ENCODE data around the gene BCL11A. TPM values are rescaled to one million over a fixed set of nuclear protein-coding genes. Genes with fewer than 3 reads are reported as not detected.

Gene BCL11A
- total RNA-seq, 1 donor from 2014 or later: 31.2 TPM

DNA sequence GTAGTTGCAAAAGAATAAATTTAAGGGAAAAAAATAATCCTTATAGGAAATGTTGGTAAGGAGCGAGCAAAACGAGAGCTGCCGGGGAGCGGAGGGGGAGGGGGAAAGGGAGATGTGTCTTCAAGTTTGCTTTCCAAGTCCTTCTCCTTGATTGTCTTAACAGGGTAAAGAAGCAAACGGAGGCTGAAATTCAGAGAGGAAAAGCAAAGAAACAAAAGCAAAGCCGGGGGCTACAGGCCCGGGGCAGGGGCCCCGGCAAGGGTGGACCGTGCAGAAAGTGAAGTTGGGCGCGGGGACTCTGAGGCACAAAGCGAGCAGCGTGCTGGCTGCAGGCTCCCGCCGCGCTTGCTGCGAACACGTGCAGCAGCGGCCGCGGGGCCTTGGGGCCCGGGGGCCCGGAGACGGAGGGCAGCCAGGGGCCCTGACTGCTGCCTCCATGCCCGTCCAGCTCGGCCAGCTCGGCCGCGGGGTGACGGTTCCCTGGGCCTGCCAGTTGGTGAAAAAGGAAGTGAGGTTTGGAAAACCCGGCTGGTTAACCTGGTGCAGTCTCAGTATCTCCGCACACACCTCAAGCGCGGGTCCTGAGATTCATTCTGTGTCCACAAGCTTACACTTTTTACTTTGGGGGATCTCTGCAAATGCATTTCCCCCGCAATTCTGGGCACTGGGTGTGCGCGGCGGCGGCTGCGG lies 4.1 kb downstream of the BCL11A start:
- intact Hi-C loops (cut with micrococcal nuclease): no loop called here
- DNase-seq (peak; percentile 65), ATAC-seq (peak; percentile 13)

DNA sequence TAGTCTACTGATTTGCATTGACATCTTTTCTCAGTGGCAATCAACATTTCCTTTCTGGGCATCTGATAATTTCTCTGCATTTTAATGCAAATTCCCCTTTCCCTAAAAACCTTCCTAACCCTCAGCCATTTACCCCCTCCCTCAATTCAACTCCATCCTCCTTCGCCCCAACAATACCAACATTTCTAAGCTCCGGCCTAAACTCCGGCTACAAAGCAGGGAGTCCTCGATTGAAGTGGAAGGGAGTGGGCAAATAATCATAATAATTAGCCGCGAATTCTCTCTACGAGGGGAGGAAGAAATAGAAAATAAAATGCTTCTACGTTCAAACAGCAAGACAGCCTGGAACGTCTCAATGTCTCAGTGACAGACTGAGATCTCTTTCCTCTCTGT lies 4.6 kb downstream of the BCL11A start:
- intact Hi-C loops (cut with micrococcal nuclease): no loop called here
- no peak for ATAC-seq
- DNase-seq: no peak

DNA sequence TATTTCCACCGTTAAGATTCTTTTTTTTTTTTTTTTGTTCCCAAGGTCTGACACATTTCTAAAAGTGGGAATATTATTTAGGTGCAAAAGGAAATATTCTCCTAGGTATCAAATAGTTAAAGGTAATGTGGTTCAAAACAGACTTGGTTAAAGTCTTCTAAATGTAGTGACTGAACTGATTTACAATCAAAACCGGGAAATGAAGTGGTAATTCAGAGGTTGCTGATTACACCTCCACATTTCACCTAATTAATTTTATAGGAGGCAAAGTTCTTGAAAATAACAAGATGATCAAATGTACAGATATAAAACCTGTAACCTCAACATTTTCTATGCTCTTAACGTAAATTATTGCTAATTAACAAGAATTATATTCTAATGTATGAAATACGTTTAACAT lies 5.1 kb downstream of the BCL11A start:
- intact Hi-C loops (cut with micrococcal nuclease): no loop called here
- no peak for ATAC-seq
- no peak for DNase-seq

DNA sequence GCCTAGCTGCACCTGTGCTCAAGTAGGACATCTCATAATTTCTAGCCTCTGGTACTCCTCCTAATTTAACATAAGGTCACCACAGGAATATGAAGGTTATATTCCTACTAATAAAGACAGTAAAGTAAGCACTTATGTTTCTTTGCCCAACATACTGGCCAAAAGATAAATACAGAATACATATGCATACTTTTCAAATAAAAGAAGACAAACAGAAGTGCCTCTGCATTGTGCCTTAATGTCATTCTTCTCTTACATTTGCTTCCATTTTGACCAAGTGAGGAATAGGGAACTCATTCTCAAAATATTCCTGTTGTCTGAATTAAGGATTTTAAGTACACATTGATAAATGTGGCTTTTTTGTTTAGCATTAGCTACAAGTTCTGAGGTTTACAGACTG lies 5.6 kb downstream of the BCL11A start:
- ATAC-seq (no peak), DNase-seq (no peak)
- intact Hi-C loops (cut with micrococcal nuclease): no loop called here

DNA sequence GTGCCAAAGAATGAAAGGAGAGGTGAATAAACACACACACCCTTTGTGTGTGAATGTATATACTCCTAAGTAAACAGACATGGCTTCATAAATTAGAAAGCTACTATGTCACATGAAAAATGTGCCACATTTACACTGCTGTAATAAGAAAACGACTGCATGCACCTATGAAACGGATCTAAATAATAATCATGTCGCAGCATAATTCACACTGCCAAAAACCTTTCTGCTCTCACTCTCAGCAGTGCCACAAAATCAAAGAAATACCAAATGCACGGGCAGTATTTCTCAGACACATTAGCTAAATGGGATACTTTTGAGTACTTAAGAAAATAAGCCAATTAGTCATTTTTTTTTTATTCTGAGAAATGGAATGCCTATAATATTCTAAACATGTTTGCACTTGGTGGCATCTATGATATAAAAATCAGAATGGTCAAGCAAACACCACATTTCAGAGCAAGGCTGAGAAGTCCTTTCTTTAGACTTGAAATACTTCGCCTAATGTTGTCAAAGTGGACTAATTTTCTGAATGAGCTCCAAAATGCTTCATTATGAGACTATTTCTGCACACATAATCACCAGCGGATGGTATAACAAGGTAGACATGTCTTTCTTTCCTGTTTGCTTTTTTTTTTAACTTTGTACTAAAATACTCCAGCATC lies 6.6 kb downstream of the BCL11A start:
- intact Hi-C loops (cut with micrococcal nuclease): no loop called here
- ATAC-seq: no peak
- no peak for DNase-seq

DNA sequence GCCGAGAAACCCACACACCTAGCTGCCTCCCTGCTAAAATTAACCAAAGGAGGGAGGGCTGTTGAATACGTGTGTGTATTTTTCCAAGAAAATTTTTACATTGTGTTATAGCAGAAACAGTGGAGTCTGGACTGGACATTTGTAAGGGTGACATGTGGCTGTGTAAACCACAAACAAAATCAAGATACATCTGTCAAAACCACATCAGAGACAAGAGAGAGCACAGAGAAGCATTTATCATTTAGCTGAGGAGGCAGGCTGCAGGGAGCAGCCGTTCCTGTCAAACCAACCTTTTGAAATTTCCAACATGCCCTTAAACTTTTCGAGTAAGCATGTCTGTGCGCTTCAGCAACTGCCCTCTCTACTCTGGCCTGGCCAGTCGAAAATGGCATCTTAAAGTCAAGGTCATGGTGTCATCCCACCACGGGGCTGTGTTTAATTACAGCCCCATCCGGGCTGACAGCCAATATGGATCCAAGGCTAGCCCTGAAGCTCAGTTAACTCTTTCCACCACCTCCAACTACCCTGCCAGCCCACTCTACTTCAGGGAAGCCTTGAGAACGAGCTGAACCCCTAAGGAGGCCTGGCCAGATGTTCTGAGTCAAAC lies 8.4 kb downstream of the BCL11A start:
- no peak for DNase-seq
- intact Hi-C loops (cut with micrococcal nuclease): no loop called here

DNA sequence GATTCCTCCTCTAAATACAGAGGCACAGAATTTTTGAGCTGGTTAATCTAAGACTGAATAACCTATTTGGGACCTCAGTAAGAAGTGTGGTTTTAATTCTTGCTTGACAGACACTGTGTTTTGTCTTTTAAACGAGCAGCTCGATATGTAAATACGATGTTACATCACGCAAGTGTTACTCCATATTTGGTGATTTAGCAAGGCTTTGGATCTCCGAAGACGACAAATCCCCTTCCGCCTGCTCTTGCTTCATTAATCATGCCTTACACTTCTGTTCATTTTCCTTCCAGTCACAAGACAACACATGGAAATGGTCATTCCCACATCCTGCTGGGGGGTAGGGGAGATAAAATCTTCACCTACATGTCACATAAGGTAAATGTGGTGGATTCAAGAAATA lies 9.4 kb downstream of the BCL11A start:
- DNase-seq (no peak), ATAC-seq (no peak)
- intact Hi-C loops (cut with micrococcal nuclease): no loop called here

More for the DNA sequence above, 8.4 kb downstream of the BCL11A start:
- ATAC-seq: peak; percentile 21

DNA sequence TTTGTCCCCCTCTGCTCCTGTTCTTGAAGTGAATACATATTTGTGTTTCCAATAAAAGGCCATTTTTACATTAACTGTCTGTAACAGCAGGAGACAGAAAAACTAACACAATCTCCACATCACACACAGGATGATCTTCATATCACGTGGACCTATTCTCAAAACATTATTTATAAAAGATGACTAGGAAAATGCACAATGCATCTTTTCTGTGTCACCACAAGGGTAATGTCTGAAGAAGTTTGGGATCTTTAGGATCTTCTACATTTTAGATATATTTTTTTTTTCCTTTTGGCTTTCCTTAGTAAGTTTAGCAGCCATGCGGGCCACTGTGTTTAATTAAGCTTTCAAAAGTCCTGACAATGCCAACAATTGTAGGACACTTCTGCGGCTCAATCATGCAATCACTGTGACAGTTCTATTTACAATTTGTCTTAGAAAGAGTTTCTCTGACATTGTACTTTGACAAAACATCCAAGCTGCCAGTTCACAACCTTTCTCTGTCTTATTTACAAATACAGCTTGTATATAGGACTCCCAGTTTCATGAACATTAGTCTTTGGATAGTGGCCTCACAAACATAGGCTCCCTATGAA lies 12.3 kb downstream of the BCL11A start:
- intact Hi-C loops (cut with micrococcal nuclease): no loop called here
- no peak for ATAC-seq
- DNase-seq: no peak

DNA sequence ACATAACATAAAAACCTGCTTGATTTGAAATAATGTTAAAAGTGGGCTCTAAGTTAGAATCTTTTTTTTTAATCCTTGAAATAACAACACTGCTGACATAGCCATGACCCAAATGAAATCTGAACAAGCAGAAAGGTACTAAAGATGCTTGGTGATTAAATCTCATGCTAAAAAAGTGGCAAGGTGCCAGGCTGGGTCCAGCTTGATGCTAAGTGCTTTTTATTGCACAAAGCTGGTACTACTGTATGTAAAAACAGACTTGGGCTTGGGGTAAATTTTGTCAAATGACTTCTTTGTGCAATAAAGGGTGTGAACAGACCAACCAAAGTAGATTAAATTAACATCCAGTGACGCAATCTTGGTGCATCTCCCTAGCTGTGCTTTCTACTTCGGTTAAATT lies 13.4 kb downstream of the BCL11A start:
- ATAC-seq (no peak), DNase-seq (no peak)
- intact Hi-C loops (cut with micrococcal nuclease): no loop called here

DNA sequence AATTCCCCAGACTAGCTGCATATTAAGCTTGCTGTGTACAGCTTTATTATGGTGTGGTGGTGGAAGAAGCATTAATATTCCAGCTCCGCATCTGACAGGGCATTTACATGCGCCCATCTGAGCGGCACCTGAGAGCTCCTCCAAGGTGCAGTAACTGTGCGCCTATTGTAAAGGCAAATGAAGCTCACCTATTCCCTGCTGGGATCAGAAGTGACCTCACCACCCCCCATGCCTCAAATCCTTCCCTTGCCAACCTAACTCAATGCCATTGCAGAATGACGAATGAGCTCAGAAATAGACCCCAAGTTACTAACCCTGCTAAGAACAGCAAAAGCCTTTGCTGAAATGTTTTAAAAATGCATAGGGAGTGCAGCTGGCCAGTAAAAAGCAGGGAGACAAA lies 14.3 kb downstream of the BCL11A start:
- peak; percentile 27 for ATAC-seq
- intact Hi-C loops (cut with micrococcal nuclease): no loop called here
- no peak for DNase-seq

DNA sequence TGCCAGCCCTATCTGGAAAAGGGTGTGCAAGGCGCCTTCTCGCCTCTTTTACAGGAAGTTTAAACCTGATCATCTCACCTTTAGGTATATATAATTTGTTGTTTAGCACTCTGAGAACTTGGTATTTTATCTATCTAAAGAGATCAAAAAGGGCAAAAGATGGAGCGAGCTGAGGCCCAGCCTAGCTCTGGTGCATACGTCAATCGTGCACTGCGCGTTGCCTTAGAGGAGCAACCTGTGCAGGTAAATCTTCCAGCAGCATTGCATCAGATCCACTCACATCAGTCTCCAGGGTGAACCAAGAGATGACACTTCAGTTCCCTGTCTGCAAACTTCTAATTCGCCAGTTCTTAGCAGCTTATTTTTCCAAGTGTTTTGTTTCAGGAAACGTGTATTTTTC lies 15.4 kb downstream of the BCL11A start:
- intact Hi-C loops (cut with micrococcal nuclease): no loop called here
- ATAC-seq (no peak), DNase-seq (no peak)

DNA sequence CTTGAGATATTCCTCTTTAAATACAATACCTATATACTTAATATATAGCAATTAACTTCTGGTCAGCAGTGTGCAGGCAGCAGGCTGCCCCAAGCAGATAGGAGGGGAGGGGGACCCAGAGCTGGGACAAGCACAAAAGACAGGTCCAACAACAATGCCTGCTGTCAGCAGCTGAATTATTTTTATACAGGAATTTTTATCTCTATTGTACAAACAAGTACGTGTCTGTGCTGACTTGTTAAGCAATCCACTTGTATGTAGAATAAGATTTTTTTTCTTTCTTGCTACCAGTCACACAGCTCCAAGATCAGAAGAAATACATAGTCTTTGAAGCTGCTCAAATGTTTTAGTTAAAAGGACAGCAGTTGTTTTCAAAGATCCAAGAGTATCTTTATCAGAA lies 16.7 kb downstream of the BCL11A start:
- peak; percentile 36 for DNase-seq
- ATAC-seq: peak; percentile 89
- intact Hi-C loops (cut with micrococcal nuclease): no loop called here

DNA sequence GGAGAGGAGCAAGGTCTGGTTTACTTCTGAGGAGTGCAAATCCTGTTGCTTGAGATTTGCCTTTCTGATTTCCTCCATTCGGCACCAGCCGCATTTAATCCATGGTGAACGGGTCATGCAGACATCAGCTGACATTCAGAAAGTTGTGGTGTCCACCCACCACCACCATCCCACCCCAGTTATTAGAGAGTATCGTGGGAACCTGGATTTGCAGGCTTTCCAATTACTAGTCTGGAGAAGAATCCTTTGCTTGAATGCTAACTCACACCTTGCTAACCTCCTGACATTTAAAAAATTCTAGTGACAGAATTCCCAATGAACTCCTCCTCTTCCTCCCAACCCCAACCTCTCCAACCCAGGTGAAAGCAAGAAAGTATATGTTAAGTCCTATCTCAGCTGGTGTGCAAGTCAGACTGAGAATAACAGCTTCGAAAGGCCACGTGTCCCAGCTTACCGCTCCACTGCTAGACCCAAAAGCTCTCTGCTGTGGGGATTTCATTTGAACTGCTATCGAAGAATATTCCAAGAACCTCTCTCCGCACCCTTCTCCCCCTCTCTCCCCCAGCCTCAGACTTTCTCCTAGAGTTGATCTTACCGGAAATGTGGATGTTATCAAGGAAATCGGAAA lies 17.7 kb downstream of the BCL11A start:
- intact Hi-C loops (cut with micrococcal nuclease): no loop called here
- ATAC-seq (peak; percentile 46), DNase-seq (no peak)

DNA sequence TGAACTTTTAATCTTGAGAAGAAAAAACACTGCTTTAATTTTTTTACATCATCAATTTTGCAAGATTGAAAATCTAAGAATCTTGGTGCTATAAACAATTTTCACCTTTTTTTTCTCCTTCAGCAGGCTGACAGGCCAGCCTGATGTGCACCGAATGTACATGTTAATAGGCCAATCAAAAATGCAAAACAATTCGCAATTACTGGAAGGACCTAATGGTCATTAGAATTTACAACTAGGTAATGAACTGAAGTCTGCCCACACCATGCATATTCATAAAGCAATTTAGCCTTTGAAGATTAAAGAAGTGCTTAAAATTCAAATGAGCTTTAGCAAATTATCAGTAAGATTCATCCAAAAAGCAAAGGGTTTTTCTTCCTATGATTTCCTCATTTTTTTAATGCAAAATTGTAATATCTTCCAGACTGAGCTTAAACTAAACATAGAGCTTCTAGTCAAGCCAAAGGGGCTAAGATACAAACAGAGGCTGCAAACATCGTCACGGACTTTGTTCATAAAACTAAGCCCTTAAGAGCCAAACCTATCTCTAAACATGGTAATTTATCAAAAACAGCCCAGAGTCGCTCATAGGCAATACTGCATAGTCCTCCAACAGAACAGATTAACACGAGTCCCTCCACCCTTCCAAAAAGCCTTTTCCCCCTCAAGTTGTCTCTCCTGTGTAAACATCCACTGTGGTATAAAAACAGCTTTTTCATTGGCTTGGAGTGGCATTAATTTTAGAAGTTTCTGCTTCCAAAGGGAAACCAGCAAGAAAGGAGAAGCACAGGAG lies 18.4 kb downstream of the BCL11A start:
- ATAC-seq (no peak), DNase-seq (no peak)
- intact Hi-C loops (cut with micrococcal nuclease): no loop called here

DNA sequence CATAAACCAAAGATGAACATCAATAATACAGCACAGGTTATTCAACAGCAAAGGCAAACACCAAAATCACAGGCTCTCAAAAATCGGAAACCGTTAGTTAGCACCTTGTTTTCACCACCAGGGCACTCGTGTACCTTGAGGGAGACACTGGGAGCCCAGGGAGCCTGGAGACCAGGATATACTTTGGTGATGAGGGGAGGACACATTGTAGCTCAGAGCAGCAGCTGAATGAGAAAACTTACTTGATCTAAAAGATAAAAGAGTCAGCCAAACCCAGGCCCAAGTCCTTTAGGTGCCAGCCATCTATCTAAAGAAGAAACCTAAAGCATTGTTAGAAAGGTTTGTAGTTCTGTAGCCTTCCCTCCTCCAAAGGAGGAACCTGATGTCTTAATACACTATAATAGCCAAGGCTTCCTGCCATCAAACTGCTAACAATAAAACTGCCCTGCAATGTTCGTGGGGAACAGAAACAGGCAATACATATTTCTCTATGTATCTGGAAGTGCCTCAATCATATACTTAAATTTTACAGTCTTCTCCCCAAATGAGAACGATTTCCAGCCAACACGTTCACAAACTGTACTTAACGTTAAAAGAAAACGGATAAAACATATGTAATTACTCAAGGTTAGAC lies 19.3 kb downstream of the BCL11A start:
- ATAC-seq (no peak), DNase-seq (no peak)
- intact Hi-C loops (cut with micrococcal nuclease): no loop called here

DNA sequence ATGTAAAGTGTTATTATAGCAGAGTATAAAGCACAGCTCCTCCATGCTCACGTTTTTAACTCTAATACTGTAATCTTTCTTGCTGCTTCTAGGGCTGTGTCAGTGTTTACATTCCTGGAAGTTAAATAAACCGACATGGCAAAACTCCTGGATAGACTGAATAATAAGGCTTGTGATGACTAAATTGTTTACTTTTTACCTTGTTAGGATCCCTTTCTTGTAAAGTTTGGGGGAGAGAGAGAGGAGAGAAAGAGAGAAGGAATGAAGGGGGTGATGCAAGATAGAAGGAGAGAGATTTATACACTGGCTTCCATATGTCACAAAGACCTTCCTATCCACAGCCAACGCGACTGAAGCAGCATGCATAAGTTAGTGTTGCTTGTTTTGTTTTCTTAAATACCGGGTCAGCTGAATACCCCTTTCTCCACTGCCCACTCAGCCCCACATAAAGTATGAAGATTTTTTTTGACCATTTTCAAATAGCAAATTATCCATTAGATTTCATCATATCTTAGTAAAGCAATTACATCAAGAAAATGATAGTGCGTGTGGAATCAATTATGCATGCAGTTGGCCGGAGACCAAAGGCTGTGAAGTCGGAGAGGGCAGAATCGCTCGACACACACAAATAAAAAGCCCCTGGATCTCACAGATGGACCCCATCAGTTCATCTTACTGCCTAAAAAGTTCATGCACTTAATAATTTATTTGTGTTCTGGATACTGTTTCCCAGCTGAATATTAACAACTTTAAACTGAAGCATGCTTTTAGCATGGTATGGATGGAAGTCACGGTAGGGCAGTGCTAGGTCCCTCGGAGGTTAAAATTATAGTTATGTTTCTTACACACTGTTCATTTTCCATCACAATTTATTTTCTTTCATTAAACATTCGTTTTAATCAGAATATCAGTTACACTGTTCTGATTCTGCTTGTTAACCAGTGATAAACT lies 20.1 kb downstream of the BCL11A start:
- intact Hi-C loops (cut with micrococcal nuclease): no loop called here
- no peak for ATAC-seq

DNA sequence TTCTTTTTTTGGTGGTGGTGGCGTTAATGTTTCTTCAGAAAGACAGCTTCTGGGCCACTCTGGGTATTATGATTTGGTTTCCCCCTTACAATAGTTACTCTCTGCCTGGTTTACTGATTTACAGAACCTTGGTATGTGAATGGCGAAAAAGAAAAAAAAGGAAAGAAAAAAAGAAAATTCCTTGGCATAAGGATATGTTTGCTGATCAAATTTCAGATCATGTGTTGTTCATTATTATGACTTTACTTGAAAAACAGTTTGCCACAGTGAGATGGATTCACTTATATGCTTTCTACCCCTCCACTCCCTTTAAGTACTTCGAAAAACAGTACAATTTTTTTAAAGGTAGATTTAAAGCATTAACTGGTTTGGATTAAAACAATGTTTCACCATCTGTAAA lies 21.0 kb downstream of the BCL11A start:
- intact Hi-C loops (cut with micrococcal nuclease): no loop called here

More for the DNA sequence above, 20.1 kb downstream of the BCL11A start:
- no peak for DNase-seq

DNA sequence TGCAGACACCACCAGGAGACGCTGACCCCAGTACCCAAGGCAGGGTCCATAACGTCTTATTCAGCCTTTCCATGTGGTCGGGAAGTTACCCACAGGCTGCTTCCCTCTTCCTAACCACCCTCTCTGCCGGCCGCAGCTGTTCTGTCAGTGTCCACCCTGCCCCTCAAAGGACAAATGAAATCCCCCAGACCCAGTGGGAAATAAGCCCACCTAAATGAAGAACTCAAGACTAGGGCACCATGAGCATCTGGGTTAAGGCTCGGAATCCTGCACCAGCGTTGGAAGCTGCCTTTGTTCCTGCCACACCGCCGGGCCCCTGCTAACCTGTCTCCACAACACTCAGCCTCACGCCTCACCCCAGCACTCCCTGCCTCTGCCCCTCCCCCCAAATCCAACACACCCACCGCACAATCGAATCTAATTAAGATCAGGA lies 21.7 kb downstream of the BCL11A start:
- DNase-seq: peak; percentile 56
- intact Hi-C loops (cut with micrococcal nuclease): no loop called here

More for the DNA sequence above, 21.0 kb downstream of the BCL11A start:
- ATAC-seq (no peak), DNase-seq (no peak)

More for the DNA sequence above, 21.7 kb downstream of the BCL11A start:
- peak; percentile 44 for ATAC-seq

Measured in left ventricle myocardium superior (tissue), 1 donor.